CD4-positive, alpha-beta T cell (primary cell): ENCODE data around the gene IKBKE. TPM values are rescaled to one million over a fixed set of nuclear protein-coding genes. Genes with fewer than 3 reads are reported as not detected.

Experiments
- ATAC-seq: fragments of 200-7000 bp; cut with Tn5 transposase; one replicate; pipeline ENCODE4 v1.10.0; 2022; ENCODE audit warnings: mild to moderate bottlenecking; ENCODE audit not compliant: poor library complexity
- CTCF ChIA-PET: fragments of 350-600 bp; sonication (Branson Sonifier 250); formaldehyde crosslinking; loops from one replicate; lab custom pipeline; 2021; ENCODE audit warnings: antibody characterized with exemption, inconsistent platforms; lab: Charles Lee
- POLR2A ChIA-PET: fragments of 350-600 bp; sonication (Branson Sonifier 250); formaldehyde crosslinking; loops from one replicate; lab custom pipeline; 2021; ENCODE audit warnings: antibody characterized with exemption, inconsistent platforms; lab: Charles Lee
- DNase-seq, 14 experiments: peaks; one replicate each; pipeline ENCODE4 v3.0.0-alpha.2; 2013 to 2020; ENCODE audit warnings: mixed read lengths in 2 of 14
- H3K27ac ChIP-seq, 2 donors: one replicate each; pipeline versions ENCODE4 v1.5.1 to v1.7.0; 2013; ENCODE audit warnings: low read length in 2 of 2, low read depth in 1 of 2, mild to moderate bottlenecking in 1 of 2
- H3K27me3 ChIP-seq, 2 experiments: 1 replicate in 1 of 2; 2 replicates in 1 of 2; pipeline versions ENCODE4 v1.6.1 to v1.7.0; 2013; ENCODE audit warnings: low read length in 2 of 2, control low read depth in 1 of 2, mild to moderate bottlenecking in 1 of 2, moderate library complexity in 1 of 2; ENCODE audit not compliant: insufficient read depth in 2 of 2, control insufficient read depth in 1 of 2
- H3K36me3 ChIP-seq: one replicate; pipeline ENCODE4 v1.6.1; 2013; ENCODE audit warnings: low read length, control low read depth; ENCODE audit not compliant: insufficient read depth
- H3K4me1 ChIP-seq: one replicate; pipeline ENCODE4 v1.6.1; 2013; ENCODE audit warnings: low read length, control low read depth; ENCODE audit not compliant: insufficient read depth
- H3K4me3 ChIP-seq: one replicate; pipeline ENCODE4 v1.5.1; 2013; ENCODE audit warnings: mild to moderate bottlenecking, low read length, moderate library complexity
- H3K9me3 ChIP-seq, 2 experiments: 1 replicate in 1 of 2; 2 replicates in 1 of 2; pipeline versions ENCODE4 v1.6.1 to v1.7.0; 2013; ENCODE audit warnings: low read length in 2 of 2, mild to moderate bottlenecking in 2 of 2, control low read depth in 1 of 2, moderate library complexity in 1 of 2; ENCODE audit not compliant: control insufficient read depth in 1 of 2, insufficient read depth in 1 of 2
- H3K27ac Mint-ChIP-seq: one replicate; pipeline ENCODE4 v1.8.0; 2020; ENCODE audit warnings: mixed read lengths
- H3K27me3 Mint-ChIP-seq: one replicate; pipeline ENCODE4 v1.8.0; 2021; ENCODE audit warnings: mixed read lengths
- H3K36me3 Mint-ChIP-seq: one replicate; pipeline ENCODE4 v1.8.0; 2021; ENCODE audit warnings: low read depth, mixed read lengths
- H3K4me1 Mint-ChIP-seq: one replicate; pipeline ENCODE4 v1.8.0; 2021; ENCODE audit warnings: low read depth, mixed read lengths
- H3K4me3 Mint-ChIP-seq: one replicate; pipeline ENCODE4 v1.8.0; 2020; ENCODE audit warnings: mild to moderate bottlenecking, mixed read lengths
- H3K9me3 Mint-ChIP-seq: one replicate; pipeline ENCODE4 v1.8.0; 2020; ENCODE audit warnings: mixed read lengths
- CTCF ChIP-seq: fragments of 200-600 bp; IDR thresholded peaks from one replicate; pipeline ENCODE4 v1.8.0; 2022; ENCODE audit warnings: antibody characterized with exemption, mild to moderate bottlenecking
- intact Hi-C, 2 experiments: fragments of 100-400 bp; cut with DNase I in 1 of 2; cut with micrococcal nuclease in 1 of 2; formaldehyde crosslinking; loops; one replicate each; pipeline versions ENCODE4 v1.15.1 to v1.9.0; 2023 to 2025; cut with DNase I, micrococcal nuclease
- total RNA-seq, 174 experiments: library from RNA in 2 of 174; stranded (reverse) in 2 of 174; gene quantifications; one replicate each; pipeline ENCODE4 v1.2.3 and lab custom pipeline; 2021 to 2026

Gene IKBKE
- total RNA-seq, 2 experiments from 2014 or later: 27.9 to 29.8 TPM

- Histone ChIP-seq H3K4me3 (no peak overlapping the region), H3K27ac (no peak overlapping the region), H3K27me3 (no peaks in the 10 kb centered on the region), H3K9me3 (no peaks in the 10 kb centered on the region), H3K36me3 (no peaks in the 10 kb centered on the region), H3K4me1 (no peaks in the 10 kb centered on the region)
- no peak for TF ChIP-seq CTCF
- no peak overlapping the region for H3K4me3 Mint-ChIP-seq
- no peaks in the 10 kb centered on the region for H3K9me3 Mint-ChIP-seq
- peak in 1 of 14 experiments; percentile 30 for DNase-seq
- no peaks in the 10 kb centered on the region for H3K27me3 Mint-ChIP-seq
- H3K36me3 Mint-ChIP-seq: no peaks in the 10 kb centered on the region
- no peak for ATAC-seq
- POLR2A ChIA-PET: no interaction called here
- H3K27ac Mint-ChIP-seq: no peak overlapping the region
- no peaks in the 10 kb centered on the region for H3K4me1 Mint-ChIP-seq
- intact Hi-C loops: no loop called here
- CTCF ChIA-PET: no interaction called here
These were observed 54.6 kb downstream of the IKBKE start for GRCh38 chr1:206524739-206525364.

- Mint-ChIP-seq H3K4me1 (no peaks in the 10 kb centered on the region), H3K27ac (no peak overlapping the region), H3K27me3 (no peaks in the 10 kb centered on the region), H3K36me3 (no peaks in the 10 kb centered on the region), H3K9me3 (no peaks in the 10 kb centered on the region), H3K4me3 (no peak overlapping the region)
- ATAC-seq: no peak
- ChIA-PET CTCF (no interaction called here), POLR2A (no interaction called here)
- no peak for DNase-seq
- Histone ChIP-seq H3K27me3 (no peaks in the 10 kb centered on the region), H3K4me3 (no peak overlapping the region), H3K36me3 (no peaks in the 10 kb centered on the region), H3K4me1 (no peaks in the 10 kb centered on the region), H3K9me3 (no peaks in the 10 kb centered on the region), H3K27ac (no peak overlapping the region)
- intact Hi-C loops: no loop called here
- TF ChIP-seq CTCF: no peak
These were observed 56.0 kb downstream of the IKBKE start for GRCh38 chr1:206526064-206526911.

- H3K27ac Mint-ChIP-seq: no peak overlapping the region
These were observed 59.1 kb downstream of the IKBKE start for GRCh38 chr1:206529425-206529824.

More at GRCh38 chr1:206529425-206529824, 59.1 kb downstream of the IKBKE start:
- intact Hi-C loops: no loop called here
- no peak for DNase-seq
- no peaks in the 10 kb centered on the region for H3K36me3 ChIP-seq
- Mint-ChIP-seq H3K4me1 (no peaks in the 10 kb centered on the region), H3K36me3 (no peaks in the 10 kb centered on the region), H3K27me3 (no peaks in the 10 kb centered on the region), H3K9me3 (no peaks in the 10 kb centered on the region), H3K4me3 (no peak overlapping the region)
- POLR2A ChIA-PET: no interaction called here
- TF ChIP-seq CTCF: no peak
- no peaks in the 10 kb centered on the region for H3K27me3 ChIP-seq
- no peaks in the 10 kb centered on the region for H3K9me3 ChIP-seq
- no peaks in the 10 kb centered on the region for H3K4me1 ChIP-seq
- H3K27ac ChIP-seq: no peak overlapping the region
- no peak for ATAC-seq
- H3K4me3 ChIP-seq: no peak overlapping the region
- CTCF ChIA-PET: no interaction called here
